ENCODE data around the gene SLC25A39.

GRCh38 chr17:44372036-44372435 is 47.4 kb upstream of the SLC25A39 start:
- TF ChIP-seq CTCF (IDR thresholded peaks at IDR 0.05) (no peak), POLR2AphosphoS5 (IDR thresholded peaks at IDR 0.05) (no peak), EP300 (IDR thresholded peaks at IDR 0.05; ENCODE audit: low read depth) (no peak), POLR2A (IDR thresholded peaks at IDR 0.05) (no peak)

Data from transverse colon (tissue), 4 donors.